ENCODE measurements around the gene LRG1. TPM values are rescaled to one million over a fixed set of nuclear protein-coding genes. Genes with fewer than 3 reads are reported as not detected.

Gene LRG1
- total and polyA plus RNA-seq, 2 of the 13 experiments (the other 11 are each of a cell fraction or from before 2014, with no cell fraction given): 12.0 to 39.3 TPM

- FAIRE-seq: no peak
- ChIA-PET POLR2A (interaction anchor here (0.9 kb wide), 1 partner anchor 12 kb away, joined by 3 read pairs; no protein-coding TSS in a partner anchor), CTCF (ENCODE audit: low intra/inter-chr PET ratio, low total read pairs) (interaction anchor here (1.3 to 2.0 kb wide), 2 partner anchors 66 to 69 kb away, joined by 4 to 13 read pairs; no protein-coding TSS in a partner anchor)
- peak; percentile 84 for ATAC-seq
- Histone ChIP-seq H3K27ac (ENCODE audit: extremely low read length, insufficient read depth, low read length) (no peak overlapping the region), H3K9me3 (ENCODE audit: low read length) (no peaks in the 10 kb centered on the region), H3K27me3 (ENCODE audit: control insufficient read depth in 1 of 2, insufficient read depth in 2 of 2, low read length in 2 of 2) (no peaks in the 10 kb centered on the region), H4K20me1 (ENCODE audit: insufficient read depth, low read length) (peaks cover 29% of the 10 kb centered on the region), H3K4me3 (replicated peaks in 1 of 3; ENCODE audit: insufficient read depth in 1 of 3, low read depth in 2 of 3, low read length in 3 of 3) (no peak overlapping the region), H3K4me1 (ENCODE audit: insufficient read depth, low read length) (no peaks in the 10 kb centered on the region), H3K4me2 (ENCODE audit: low read depth, low read length) (no peak overlapping the region), H3K79me2 (ENCODE audit: insufficient read depth, low read length) (peaks cover 49% of the 10 kb centered on the region), H2AFZ (ENCODE audit: low read length) (no peak overlapping the region), H3K9ac (ENCODE audit: insufficient read depth, low read depth, low read length) (no peak overlapping the region), H3K36me3 (replicated peaks in 1 of 2; ENCODE audit: control insufficient read depth in 1 of 2, insufficient read depth in 2 of 2, low read length in 2 of 2) (peaks cover 5 to 8% of the 10 kb centered on the region in 2 experiments; a peak in 4 of 5 replicates)
- peak; percentile 40 for DNase-seq (ENCODE audit: low spot score)
- in situ Hi-C loops (cut with HindIII; ENCODE audit: extremely low pct_ligation_motif_present, low pct_unique_long_range_greater_than_20kb): no loop called here
- WGBS (ENCODE audit: low lambda C conversion rate): 79% methylated on average over 14 of the region's 14 CpGs
- intact Hi-C loops (cut with micrococcal nuclease; ENCODE audit: unreplicated experiment): no loop called here
- no TSS peak for BruUV-seq (replicated peaks)
- no peak for TF ChIP-seq KDM4B (CRISPR knock-in tag; IDR thresholded peaks at IDR 0.05)
- no peak for TF ChIP-seq CCAR2 (optimal IDR thresholded peaks at IDR 0.05; ENCODE audit: low read depth, low read length)
- no peak for TF ChIP-seq ZNF619 (CRISPR knock-in tag; IDR thresholded peaks at IDR 0.05)
- TF ChIP-seq AKAP8 (CRISPR knock-in tag; IDR thresholded peaks at IDR 0.05): peak; percentile 75; the same call in 1 of the 2 replicates
- TF ChIP-seq ZNF124 (CRISPR knock-in tag; IDR thresholded peaks at IDR 0.05): no peak
- TF ChIP-seq ZNF740 (CRISPR knock-in tag; IDR thresholded peaks at IDR 0.05): no peak
- peak; percentile 13 for TF ChIP-seq RBM39 (IDR thresholded peaks at IDR 0.05; ENCODE audit: low read depth, low read length, poor library complexity, severe bottlenecking)
- no peak for TF ChIP-seq IRX3 (CRISPR knock-in tag; IDR thresholded peaks at IDR 0.05; ENCODE audit: borderline replicate concordance, low read depth)
- TF ChIP-seq TCF12 (IDR thresholded peaks at IDR 0.05): no peak
- no peak for TF ChIP-seq TCF12 (CRISPR knock-in tag; IDR thresholded peaks at IDR 0.05)
- no peak for TF ChIP-seq ZBTB3 (CRISPR knock-in tag; IDR thresholded peaks at IDR 0.05; ENCODE audit: borderline replicate concordance, low read depth)
- no peak for TF ChIP-seq ELF1 (CRISPR knock-in tag; IDR thresholded peaks at IDR 0.05)
- peak; percentile 97 for TF ChIP-seq ZMYM3 (CRISPR knock-in tag; IDR thresholded peaks at IDR 0.05)
- peak; percentile 38 for TF ChIP-seq XRCC5 (optimal IDR thresholded peaks at IDR 0.05; ENCODE audit: low read length)
- TF ChIP-seq ZNF253 (CRISPR knock-in tag; IDR thresholded peaks at IDR 0.05; ENCODE audit: borderline replicate concordance): no peak
- no peak for TF ChIP-seq ZBTB44 (CRISPR knock-in tag; IDR thresholded peaks at IDR 0.05)
- peak; percentile 18 for TF ChIP-seq HNRNPLL (IDR thresholded peaks at IDR 0.05; ENCODE audit: low read depth, low read length, poor library complexity, severe bottlenecking)
- no peak for TF ChIP-seq ZUFSP (CRISPR knock-in tag; IDR thresholded peaks at IDR 0.05; ENCODE audit: borderline replicate concordance)
- TF ChIP-seq RCOR2 (CRISPR knock-in tag; IDR thresholded peaks at IDR 0.05): peak; percentile 29; the same call in 1 of the 2 replicates
These were observed 27.8 kb upstream of the LRG1 start for GRCh38 chr19:4567584-4568071.
